HEK293 (cell line): Measurements from ENCODE around the gene EMC9.

Experiments used
- EGR2 ChIP-seq: fragments of 450-650 bp; formaldehyde crosslinking; IDR thresholded peaks from 2 replicates; pipeline ENCODE4 v1.5.1; 2016; ENCODE audit warnings: low read depth, missing biosample characterization, missing genetic modification characterization
- FEZF1 ChIP-seq: fragments of 450-650 bp; formaldehyde crosslinking; IDR thresholded peaks from 2 replicates; pipeline ENCODE4 v1.5.1; 2016; ENCODE audit warnings: missing biosample characterization, missing genetic modification characterization
- GLIS2 ChIP-seq: fragments of 450-650 bp; formaldehyde crosslinking; IDR thresholded peaks from 2 replicates; pipeline ENCODE4 v1.5.1; 2016; ENCODE audit warnings: missing biosample characterization, missing genetic modification characterization
- IKZF3 ChIP-seq: fragments of 450-650 bp; IDR thresholded peaks from 2 replicates; pipeline ENCODE4 v1.5.0; 2018; ENCODE audit warnings: missing biosample characterization, mild to moderate bottlenecking, missing genetic modification characterization, moderate library complexity
- KLF1 ChIP-seq: fragments of 450-650 bp; formaldehyde crosslinking; IDR thresholded peaks from 2 replicates; pipeline ENCODE4 v1.5.1; 2016; ENCODE audit warnings: missing biosample characterization, missing genetic modification characterization
- KLF10 ChIP-seq: fragments of 450-650 bp; IDR thresholded peaks from 2 replicates; pipeline ENCODE4 v1.5.1; 2018; ENCODE audit warnings: missing biosample characterization, mild to moderate bottlenecking, missing genetic modification characterization
- KLF8 ChIP-seq: fragments of 450-650 bp; formaldehyde crosslinking; IDR thresholded peaks from 2 replicates; pipeline ENCODE4 v1.5.1; 2016; ENCODE audit warnings: missing biosample characterization, missing genetic modification characterization
- PBX3 ChIP-seq: sonication (generic); formaldehyde crosslinking; IDR thresholded peaks from 2 replicates; pipeline ENCODE4 v1.8.1; 2022; ENCODE audit warnings: mild to moderate bottlenecking, moderate library complexity, missing genetic modification reagents
- ZBTB17 ChIP-seq: fragments of 450-650 bp; formaldehyde crosslinking; IDR thresholded peaks from 2 replicates; pipeline ENCODE4 v1.5.1; 2016; ENCODE audit warnings: missing biosample characterization, missing genetic modification characterization
- ZBTB7A ChIP-seq: fragments of 450-650 bp; formaldehyde crosslinking; IDR thresholded peaks from 2 replicates; pipeline ENCODE4 v1.5.1; 2016; ENCODE audit warnings: low read depth, missing biosample characterization, missing genetic modification characterization
- ZBTB8A ChIP-seq: fragments of 450-650 bp; formaldehyde crosslinking; IDR thresholded peaks from 2 replicates; pipeline ENCODE4 v1.5.1; 2016; ENCODE audit warnings: missing biosample characterization, missing genetic modification characterization
- ZEB2 ChIP-seq: fragments of 450-650 bp; formaldehyde crosslinking; IDR thresholded peaks from 2 replicates; pipeline ENCODE4 v1.5.1; 2016; ENCODE audit warnings: missing biosample characterization, missing genetic modification characterization
- ZNF132 ChIP-seq: fragments of 450-650 bp; formaldehyde crosslinking; IDR thresholded peaks from 2 replicates; pipeline ENCODE4 v1.5.1; 2017; ENCODE audit warnings: missing biosample characterization, missing genetic modification characterization, borderline replicate concordance
- ZNF138 ChIP-seq: fragments of 450-650 bp; formaldehyde crosslinking; IDR thresholded peaks from 2 replicates; pipeline ENCODE4 v1.5.1; 2016; ENCODE audit warnings: missing biosample characterization, missing genetic modification characterization, borderline replicate concordance
- ZNF2 ChIP-seq: fragments of 450-650 bp; formaldehyde crosslinking; IDR thresholded peaks from 2 replicates; pipeline ENCODE4 v1.5.1; 2016; ENCODE audit warnings: missing biosample characterization, missing genetic modification characterization
- ZNF221 ChIP-seq: fragments of 450-650 bp; formaldehyde crosslinking; IDR thresholded peaks from 2 replicates; pipeline ENCODE4 v1.5.1; 2017; ENCODE audit warnings: missing biosample characterization, missing genetic modification characterization, borderline replicate concordance
- ZNF366 ChIP-seq: fragments of 450-650 bp; formaldehyde crosslinking; conservative IDR thresholded peaks from 2 replicates; pipeline ENCODE4 v1.5.1; 2016; ENCODE audit warnings: missing biosample characterization, missing genetic modification characterization
- ZNF423 ChIP-seq: fragments of 450-650 bp; formaldehyde crosslinking; IDR thresholded peaks from 2 replicates; pipeline ENCODE4 v1.5.1; 2016; ENCODE audit warnings: missing biosample characterization, missing genetic modification characterization
- ZNF548 ChIP-seq: fragments of 450-650 bp; formaldehyde crosslinking; IDR thresholded peaks from 2 replicates; pipeline ENCODE4 v1.5.1; 2016; ENCODE audit warnings: missing biosample characterization, missing genetic modification characterization
- ZNF560 ChIP-seq: fragments of 450-650 bp; formaldehyde crosslinking; IDR thresholded peaks from 2 replicates; pipeline ENCODE4 v1.5.1; 2017; ENCODE audit warnings: missing biosample characterization, missing genetic modification characterization, borderline replicate concordance
- ZNF596 ChIP-seq: fragments of 450-650 bp; IDR thresholded peaks from 2 replicates; pipeline ENCODE4 v1.5.0; 2018; ENCODE audit warnings: missing biosample characterization, mild to moderate bottlenecking, missing genetic modification characterization, moderate library complexity
- ZNF624 ChIP-seq: fragments of 450-650 bp; formaldehyde crosslinking; IDR thresholded peaks from 2 replicates; pipeline ENCODE4 v1.5.1; 2017; ENCODE audit warnings: missing biosample characterization, missing genetic modification characterization
- ZNF664 ChIP-seq: fragments of 450-650 bp; formaldehyde crosslinking; IDR thresholded peaks from 2 replicates; pipeline ENCODE4 v1.5.1; 2016; ENCODE audit warnings: missing biosample characterization, missing genetic modification characterization
- ZNF837 ChIP-seq: fragments of 450-650 bp; formaldehyde crosslinking; IDR thresholded peaks from 2 replicates; pipeline ENCODE4 v1.5.1; 2016; ENCODE audit warnings: missing biosample characterization, missing genetic modification characterization
- TF ChIP-seq, protein P1 (sequence below): fragments of 450-650 bp; formaldehyde crosslinking; IDR thresholded peaks from 2 replicates; pipeline ENCODE4 v1.5.1; 2016; ENCODE audit warnings: missing biosample characterization, missing genetic modification characterization
- TF ChIP-seq, protein P2 (sequence below): fragments of 450-650 bp; formaldehyde crosslinking; IDR thresholded peaks from 2 replicates; pipeline ENCODE4 v1.5.1; 2017; ENCODE audit warnings: missing biosample characterization, missing genetic modification characterization
- TF ChIP-seq, protein P3 (sequence below): fragments of 450-650 bp; formaldehyde crosslinking; conservative IDR thresholded peaks from 2 replicates; pipeline ENCODE4 v1.5.1; 2016; ENCODE audit warnings: low read depth, missing biosample characterization, missing genetic modification characterization
- TF ChIP-seq, protein P4 (sequence below): fragments of 450-650 bp; formaldehyde crosslinking; IDR thresholded peaks from 2 replicates; pipeline ENCODE4 v1.5.1; 2016; ENCODE audit warnings: missing biosample characterization, missing genetic modification characterization

EMC9 gene

DNA sequence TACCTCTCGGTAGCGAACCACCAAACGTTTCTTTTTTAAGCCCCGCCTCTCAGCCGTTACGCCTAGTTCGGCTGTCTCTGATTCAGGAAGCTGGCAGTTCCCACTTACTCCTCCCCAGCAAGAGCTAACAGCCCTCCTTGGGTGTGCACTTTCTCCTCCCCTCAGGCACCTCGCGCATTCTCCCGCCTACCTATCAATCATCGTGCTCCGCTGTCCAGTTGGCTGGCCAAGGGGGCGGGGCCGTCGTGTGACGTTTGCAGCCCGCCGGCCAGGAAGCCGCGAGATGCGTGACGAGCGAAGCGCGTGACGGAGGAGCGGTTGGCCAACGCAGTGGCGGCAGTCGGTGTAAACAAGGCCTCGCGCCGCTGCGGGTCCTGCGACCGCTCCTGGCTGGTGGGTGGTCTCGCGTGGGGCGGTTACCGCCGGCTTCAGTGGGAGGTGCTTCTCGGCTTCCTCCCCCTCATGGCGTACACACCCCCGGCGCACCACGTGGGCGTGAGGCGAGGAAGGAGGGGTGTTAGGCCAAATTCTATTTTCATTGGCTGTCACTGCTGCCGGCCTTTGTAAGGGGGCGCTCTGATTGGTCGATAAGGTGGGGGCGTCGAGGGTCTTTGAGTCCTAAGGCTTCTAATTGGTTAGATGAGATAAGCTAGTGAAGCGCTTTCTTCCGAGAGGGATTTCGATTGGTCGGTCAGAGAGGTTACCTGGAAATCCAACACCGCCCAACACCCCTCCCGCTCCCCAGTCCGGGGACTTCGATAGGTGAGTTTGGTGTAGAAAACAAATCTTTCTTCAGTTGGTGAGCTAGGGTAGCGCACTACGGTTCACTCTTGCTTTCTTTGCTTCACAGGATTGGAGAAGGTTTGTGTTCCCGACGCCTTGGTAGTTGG, 26.6 kb downstream of the EMC9 start, which contains the start of the genes DCAF11 and NRL (continued):
- no peak for TF ChIP-seq ZNF596 (tag by site-specific recombination)
- TF ChIP-seq ZNF132 (tag by site-specific recombination) = no peak
- peak; percentile 33 for TF ChIP-seq ZBTB8A (tag by site-specific recombination)
- TF ChIP-seq ZEB2 (tag by site-specific recombination) = peak; percentile 93
- TF ChIP-seq, protein P1, sequence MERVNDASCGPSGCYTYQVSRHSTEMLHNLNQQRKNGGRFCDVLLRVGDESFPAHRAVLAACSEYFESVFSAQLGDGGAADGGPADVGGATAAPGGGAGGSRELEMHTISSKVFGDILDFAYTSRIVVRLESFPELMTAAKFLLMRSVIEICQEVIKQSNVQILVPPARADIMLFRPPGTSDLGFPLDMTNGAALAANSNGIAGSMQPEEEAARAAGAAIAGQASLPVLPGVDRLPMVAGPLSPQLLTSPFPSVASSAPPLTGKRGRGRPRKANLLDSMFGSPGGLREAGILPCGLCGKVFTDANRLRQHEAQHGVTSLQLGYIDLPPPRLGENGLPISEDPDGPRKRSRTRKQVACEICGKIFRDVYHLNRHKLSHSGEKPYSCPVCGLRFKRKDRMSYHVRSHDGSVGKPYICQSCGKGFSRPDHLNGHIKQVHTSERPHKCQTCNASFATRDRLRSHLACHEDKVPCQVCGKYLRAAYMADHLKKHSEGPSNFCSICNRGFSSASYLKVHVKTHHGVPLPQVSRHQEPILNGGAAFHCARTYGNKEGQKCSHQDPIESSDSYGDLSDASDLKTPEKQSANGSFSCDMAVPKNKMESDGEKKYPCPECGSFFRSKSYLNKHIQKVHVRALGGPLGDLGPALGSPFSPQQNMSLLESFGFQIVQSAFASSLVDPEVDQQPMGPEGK = peak; percentile 92
- TF ChIP-seq ZBTB17 (tag by site-specific recombination) = peak; percentile 94
- TF ChIP-seq ZNF221 = no peak
- no peak for TF ChIP-seq ZNF548 (tag by site-specific recombination)
- TF ChIP-seq ZNF2 = no peak
- peak; percentile 99 for TF ChIP-seq GLIS2 (tag by site-specific recombination)
- TF ChIP-seq, protein P2, sequence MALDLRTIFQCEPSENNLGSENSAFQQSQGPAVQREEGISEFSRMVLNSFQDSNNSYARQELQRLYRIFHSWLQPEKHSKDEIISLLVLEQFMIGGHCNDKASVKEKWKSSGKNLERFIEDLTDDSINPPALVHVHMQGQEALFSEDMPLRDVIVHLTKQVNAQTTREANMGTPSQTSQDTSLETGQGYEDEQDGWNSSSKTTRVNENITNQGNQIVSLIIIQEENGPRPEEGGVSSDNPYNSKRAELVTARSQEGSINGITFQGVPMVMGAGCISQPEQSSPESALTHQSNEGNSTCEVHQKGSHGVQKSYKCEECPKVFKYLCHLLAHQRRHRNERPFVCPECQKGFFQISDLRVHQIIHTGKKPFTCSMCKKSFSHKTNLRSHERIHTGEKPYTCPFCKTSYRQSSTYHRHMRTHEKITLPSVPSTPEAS (tag by site-specific recombination) = peak; percentile 44
- peak; percentile 78 for TF ChIP-seq ZNF366 (tag by site-specific recombination)
- peak; percentile 36; the same call in 1 of the 2 replicates for TF ChIP-seq ZBTB7A (tag by site-specific recombination)
- TF ChIP-seq PBX3 = peak; percentile 92; the same call in 1 of the 2 replicates
- peak; percentile 94 for TF ChIP-seq ZNF664 (tag by site-specific recombination)
- TF ChIP-seq ZNF837 (tag by site-specific recombination) = no peak
- TF ChIP-seq ZNF560 (tag by site-specific recombination) = no peak
- TF ChIP-seq ZNF423 = 0 out of 2 replicates have a peak, but pooled peaks have one; percentile 15
- peak; percentile 91 for TF ChIP-seq KLF1 (tag by site-specific recombination)
- peak; percentile 100 for TF ChIP-seq KLF10 (tag by site-specific recombination)
- TF ChIP-seq EGR2 (tag by site-specific recombination) = peak; percentile 98
- TF ChIP-seq IKZF3 = peak; percentile 47; the same call in 1 of the 2 replicates
- peak; percentile 75 for TF ChIP-seq FEZF1 (tag by site-specific recombination)
- TF ChIP-seq KLF8 (tag by site-specific recombination) = peak; percentile 96
- TF ChIP-seq ZNF138 (tag by site-specific recombination) = no peak
- TF ChIP-seq, protein P3, sequence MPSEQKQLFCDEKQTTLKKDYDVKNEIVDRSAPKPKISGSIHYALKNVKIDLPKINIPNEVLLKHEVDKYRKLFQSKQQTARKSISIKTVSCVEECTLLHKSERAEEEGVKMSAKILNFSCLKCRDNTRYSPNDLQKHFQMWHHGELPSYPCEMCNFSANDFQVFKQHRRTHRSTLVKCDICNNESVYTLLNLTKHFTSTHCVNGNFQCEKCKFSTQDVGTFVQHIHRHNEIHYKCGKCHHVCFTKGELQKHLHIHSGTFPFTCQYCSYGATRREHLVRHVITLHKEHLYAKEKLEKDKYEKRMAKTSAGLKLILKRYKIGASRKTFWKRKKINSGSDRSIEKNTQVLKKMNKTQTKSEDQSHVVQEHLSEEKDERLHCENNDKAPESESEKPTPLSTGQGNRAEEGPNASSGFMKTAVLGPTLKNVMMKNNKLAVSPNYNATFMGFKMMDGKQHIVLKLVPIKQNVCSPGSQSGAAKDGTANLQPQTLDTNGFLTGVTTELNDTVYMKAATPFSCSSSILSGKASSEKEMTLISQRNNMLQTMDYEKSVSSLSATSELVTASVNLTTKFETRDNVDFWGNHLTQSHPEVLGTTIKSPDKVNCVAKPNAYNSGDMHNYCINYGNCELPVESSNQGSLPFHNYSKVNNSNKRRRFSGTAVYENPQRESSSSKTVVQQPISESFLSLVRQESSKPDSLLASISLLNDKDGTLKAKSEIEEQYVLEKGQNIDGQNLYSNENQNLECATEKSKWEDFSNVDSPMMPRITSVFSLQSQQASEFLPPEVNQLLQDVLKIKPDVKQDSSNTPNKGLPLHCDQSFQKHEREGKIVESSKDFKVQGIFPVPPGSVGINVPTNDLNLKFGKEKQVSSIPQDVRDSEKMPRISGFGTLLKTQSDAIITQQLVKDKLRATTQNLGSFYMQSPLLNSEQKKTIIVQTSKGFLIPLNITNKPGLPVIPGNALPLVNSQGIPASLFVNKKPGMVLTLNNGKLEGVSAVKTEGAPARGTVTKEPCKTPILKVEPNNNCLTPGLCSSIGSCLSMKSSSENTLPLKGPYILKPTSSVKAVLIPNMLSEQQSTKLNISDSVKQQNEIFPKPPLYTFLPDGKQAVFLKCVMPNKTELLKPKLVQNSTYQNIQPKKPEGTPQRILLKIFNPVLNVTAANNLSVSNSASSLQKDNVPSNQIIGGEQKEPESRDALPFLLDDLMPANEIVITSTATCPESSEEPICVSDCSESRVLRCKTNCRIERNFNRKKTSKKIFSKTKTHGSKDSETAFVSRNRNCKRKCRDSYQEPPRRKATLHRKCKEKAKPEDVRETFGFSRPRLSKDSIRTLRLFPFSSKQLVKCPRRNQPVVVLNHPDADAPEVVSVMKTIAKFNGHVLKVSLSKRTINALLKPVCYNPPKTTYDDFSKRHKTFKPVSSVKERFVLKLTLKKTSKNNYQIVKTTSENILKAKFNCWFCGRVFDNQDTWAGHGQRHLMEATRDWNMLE (tag by site-specific recombination) = no peak
- TF ChIP-seq, protein P4, sequence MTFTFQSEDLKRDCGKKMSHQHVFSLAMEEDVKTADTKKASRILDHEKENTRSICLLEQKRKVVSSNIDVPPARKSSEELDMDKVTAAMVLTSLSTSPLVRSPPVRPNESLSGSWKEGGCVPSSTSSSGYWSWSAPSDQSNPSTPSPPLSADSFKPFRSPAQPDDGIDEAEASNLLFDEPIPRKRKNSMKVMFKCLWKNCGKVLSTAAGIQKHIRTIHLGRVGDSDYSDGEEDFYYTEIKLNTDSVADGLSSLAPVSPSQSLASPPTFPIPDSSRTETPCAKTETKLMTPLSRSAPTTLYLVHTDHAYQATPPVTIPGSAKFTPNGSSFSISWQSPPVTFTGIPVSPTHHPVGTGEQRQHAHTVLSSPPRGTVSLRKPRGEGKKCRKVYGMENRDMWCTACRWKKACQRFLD (tag by site-specific recombination) = 0 out of 2 replicates have a peak, but pooled peaks have one; percentile 13
- TF ChIP-seq ZNF624 (tag by site-specific recombination) = no peak
